Measurements from ENCODE around the gene ARHGAP29.

Gene ARHGAP29

GRCh38 chr1:94259635-94260289 is 22.4 kb upstream of the ARHGAP29 start:
- Histone ChIP-seq H3K4me1 (ENCODE audit: control insufficient read depth, insufficient read depth, low read length) (peaks cover 52% of the 10 kb centered on the region), H3K36me3 (ENCODE audit: insufficient read depth, low read length) (no peaks in the 10 kb centered on the region), H3K27me3 (ENCODE audit: control insufficient read depth, insufficient read depth, low read length) (no peaks in the 10 kb centered on the region), H3K9ac (ENCODE audit: low read depth, low read length) (peak overlapping the region; percentile 45), H3K4me3 (ENCODE audit: low read length) (peak overlapping the region; percentile 28), H3K4me2 (ENCODE audit: low read length) (peak overlapping the region; percentile 19), H3K9me3 (replicated peaks; ENCODE audit: low read length) (no peaks in the 10 kb centered on the region)

- Histone ChIP-seq H3K36me3 (ENCODE audit: insufficient read depth, low read length) (no peaks in the 10 kb centered on the region), H3K4me1 (ENCODE audit: control insufficient read depth, insufficient read depth, low read length) (peaks cover 56% of the 10 kb centered on the region), H3K27me3 (ENCODE audit: control insufficient read depth, insufficient read depth, low read length) (no peaks in the 10 kb centered on the region), H3K9me3 (replicated peaks; ENCODE audit: low read length) (no peaks in the 10 kb centered on the region), H3K9ac (ENCODE audit: low read depth, low read length) (peak overlapping the region; percentile 66), H3K4me3 (ENCODE audit: low read length) (no peak overlapping the region), H3K4me2 (ENCODE audit: low read length) (peak overlapping the region; percentile 33)
These were observed 21.5 kb upstream of the ARHGAP29 start for GRCh38 chr1:94258873-94259331.

GRCh38 chr1:94257444-94257843 is 20.1 kb upstream of the ARHGAP29 start:
- H3K4me1 ChIP-seq (ENCODE audit: control insufficient read depth, insufficient read depth, low read length): peaks cover 56% of the 10 kb centered on the region
- no peaks in the 10 kb centered on the region for H3K36me3 ChIP-seq (ENCODE audit: insufficient read depth, low read length)
- H3K9ac ChIP-seq (ENCODE audit: low read depth, low read length): no peak overlapping the region
- H3K4me3 ChIP-seq (ENCODE audit: low read length): no peak overlapping the region
- no peaks in the 10 kb centered on the region for H3K9me3 ChIP-seq (replicated peaks; ENCODE audit: low read length)
- H3K27me3 ChIP-seq (ENCODE audit: control insufficient read depth, insufficient read depth, low read length): no peaks in the 10 kb centered on the region
- no peak overlapping the region for H3K4me2 ChIP-seq (ENCODE audit: low read length)

- Histone ChIP-seq H3K4me2 (ENCODE audit: low read length) (peak overlapping the region; percentile 17), H3K4me1 (ENCODE audit: control insufficient read depth, insufficient read depth, low read length) (peaks cover 52% of the 10 kb centered on the region), H3K4me3 (ENCODE audit: low read length) (no peak overlapping the region), H3K36me3 (ENCODE audit: insufficient read depth, low read length) (no peaks in the 10 kb centered on the region), H3K27me3 (ENCODE audit: control insufficient read depth, insufficient read depth, low read length) (no peaks in the 10 kb centered on the region), H3K9me3 (replicated peaks; ENCODE audit: low read length) (no peaks in the 10 kb centered on the region), H3K9ac (ENCODE audit: low read depth, low read length) (no peak overlapping the region)
These were observed 18.1 kb upstream of the ARHGAP29 start for GRCh38 chr1:94255476-94255875.

GRCh38 chr1:94254073-94254810 is 16.9 kb upstream of the ARHGAP29 start:
- Histone ChIP-seq H3K36me3 (ENCODE audit: insufficient read depth, low read length) (no peaks in the 10 kb centered on the region), H3K27me3 (ENCODE audit: control insufficient read depth, insufficient read depth, low read length) (no peaks in the 10 kb centered on the region), H3K4me1 (ENCODE audit: control insufficient read depth, insufficient read depth, low read length) (peaks cover 46% of the 10 kb centered on the region), H3K9me3 (replicated peaks; ENCODE audit: low read length) (no peaks in the 10 kb centered on the region), H3K4me2 (ENCODE audit: low read length) (no peak overlapping the region), H3K9ac (ENCODE audit: low read depth, low read length) (no peak overlapping the region), H3K4me3 (ENCODE audit: low read length) (no peak overlapping the region)

- Histone ChIP-seq H3K36me3 (ENCODE audit: insufficient read depth, low read length) (no peaks in the 10 kb centered on the region), H3K4me1 (ENCODE audit: control insufficient read depth, insufficient read depth, low read length) (peaks cover 48% of the 10 kb centered on the region), H3K4me3 (ENCODE audit: low read length) (no peak overlapping the region), H3K9me3 (replicated peaks; ENCODE audit: low read length) (no peaks in the 10 kb centered on the region), H3K4me2 (ENCODE audit: low read length) (no peak overlapping the region), H3K9ac (ENCODE audit: low read depth, low read length) (no peak overlapping the region), H3K27me3 (ENCODE audit: control insufficient read depth, insufficient read depth, low read length) (no peaks in the 10 kb centered on the region)
These were observed 16.2 kb upstream of the ARHGAP29 start for GRCh38 chr1:94253456-94254017.

- no peaks in the 10 kb centered on the region for H3K9me3 ChIP-seq (replicated peaks; ENCODE audit: low read length)
- peaks cover 34% of the 10 kb centered on the region for H3K4me1 ChIP-seq (ENCODE audit: control insufficient read depth, insufficient read depth, low read length)
- no peak overlapping the region for H3K9ac ChIP-seq (ENCODE audit: low read depth, low read length)
- no peaks in the 10 kb centered on the region for H3K27me3 ChIP-seq (ENCODE audit: control insufficient read depth, insufficient read depth, low read length)
- no peak overlapping the region for H3K4me3 ChIP-seq (ENCODE audit: low read length)
- H3K4me2 ChIP-seq (ENCODE audit: low read length): no peak overlapping the region
- H3K36me3 ChIP-seq (ENCODE audit: insufficient read depth, low read length): no peaks in the 10 kb centered on the region
These were observed 13.0 kb upstream of the ARHGAP29 start for GRCh38 chr1:94250341-94250740.

- no peaks in the 10 kb centered on the region for H3K27me3 ChIP-seq (ENCODE audit: control insufficient read depth, insufficient read depth, low read length)
- H3K4me2 ChIP-seq (ENCODE audit: low read length): no peak overlapping the region
- H3K9ac ChIP-seq (ENCODE audit: low read depth, low read length): no peak overlapping the region
- peaks cover 21% of the 10 kb centered on the region for H3K4me1 ChIP-seq (ENCODE audit: control insufficient read depth, insufficient read depth, low read length)
- no peak overlapping the region for H3K4me3 ChIP-seq (ENCODE audit: low read length)
- H3K36me3 ChIP-seq (ENCODE audit: insufficient read depth, low read length): no peaks in the 10 kb centered on the region
- H3K9me3 ChIP-seq (replicated peaks; ENCODE audit: low read length): no peaks in the 10 kb centered on the region
These were observed 11.7 kb upstream of the ARHGAP29 start for GRCh38 chr1:94248956-94249688.

GRCh38 chr1:94247138-94248094 is 10.0 kb upstream of the ARHGAP29 start:
- no peaks in the 10 kb centered on the region for H3K9me3 ChIP-seq (replicated peaks; ENCODE audit: low read length)
- peak overlapping the region; percentile 92 for H3K4me3 ChIP-seq (ENCODE audit: low read length)
- no peaks in the 10 kb centered on the region for H3K27me3 ChIP-seq (ENCODE audit: control insufficient read depth, insufficient read depth, low read length)

GRCh38 chr1:94246692-94247137 is 9.3 kb upstream of the ARHGAP29 start:
- Histone ChIP-seq H3K27me3 (ENCODE audit: control insufficient read depth, insufficient read depth, low read length) (no peaks in the 10 kb centered on the region), H3K9me3 (replicated peaks; ENCODE audit: low read length) (no peaks in the 10 kb centered on the region), H3K4me2 (ENCODE audit: low read length) (peak overlapping the region; percentile 92), H3K4me3 (ENCODE audit: low read length) (peak overlapping the region; percentile 92), H3K4me1 (ENCODE audit: control insufficient read depth, insufficient read depth, low read length) (peaks cover 20% of the 10 kb centered on the region), H3K36me3 (ENCODE audit: insufficient read depth, low read length) (no peaks in the 10 kb centered on the region), H3K9ac (ENCODE audit: low read depth, low read length) (peak overlapping the region; percentile 92)

More at GRCh38 chr1:94247138-94248094, 10.0 kb upstream of the ARHGAP29 start:
- H3K4me2 ChIP-seq (ENCODE audit: low read length): peak overlapping the region; percentile 92
- peak overlapping the region; percentile 92 for H3K9ac ChIP-seq (ENCODE audit: low read depth, low read length)
- no peaks in the 10 kb centered on the region for H3K36me3 ChIP-seq (ENCODE audit: insufficient read depth, low read length)
- peaks cover 20% of the 10 kb centered on the region for H3K4me1 ChIP-seq (ENCODE audit: control insufficient read depth, insufficient read depth, low read length)

Data from skeletal muscle satellite cell (primary cell).